ENCODE results near the gene TOP2A. TPM values are rescaled to one million over a fixed set of nuclear protein-coding genes. Genes with fewer than 3 reads are reported as not detected.
A peak's percentile ranks its signal among the peaks of the same experiment; 100 is the strongest.

TOP2A gene
- total RNA-seq, 2 donors from 2014 or later, result 324 to 425 TPM

GRCh38 chr17:40351359-40352236 is 66.1 kb downstream of the TOP2A start:
- Mint-ChIP-seq H3K36me3 (ENCODE audit: insufficient read depth in 2 of 2) (no peaks in the 10 kb centered on the region), H3K4me1 (ENCODE audit: low read depth) (peaks cover 29% of the 10 kb centered on the region), H3K27ac (no peak overlapping the region), H3K9me3 (no peaks in the 10 kb centered on the region), H3K4me3 (no peak overlapping the region), H3K27me3 (ENCODE audit: low read depth) (no peaks in the 10 kb centered on the region)
- no peak for ATAC-seq (replicated peaks in 1 of 2)
- DNase-seq, result no peak

- H3K4me1 Mint-ChIP-seq (ENCODE audit: low read depth), result peaks cover 35% of the 10 kb centered on the region
- DNase-seq (no peak), ATAC-seq (replicated peaks in 1 of 2) (no peak)
- no peaks in the 10 kb centered on the region for H3K9me3 Mint-ChIP-seq
- no peak overlapping the region for H3K4me3 Mint-ChIP-seq
- no peak overlapping the region for H3K27ac Mint-ChIP-seq
- H3K36me3 Mint-ChIP-seq (ENCODE audit: insufficient read depth in 2 of 2), result no peaks in the 10 kb centered on the region
- no peaks in the 10 kb centered on the region for H3K27me3 Mint-ChIP-seq (ENCODE audit: low read depth)
These were observed 66.9 kb downstream of the TOP2A start for GRCh38 chr17:40350689-40351358.

GRCh38 chr17:40349895-40350688 is 67.6 kb downstream of the TOP2A start:
- DNase-seq (no peak), ATAC-seq (replicated peaks in 1 of 2) (no peak)
- Mint-ChIP-seq H3K4me3 (no peak overlapping the region), H3K9me3 (no peaks in the 10 kb centered on the region), H3K4me1 (ENCODE audit: low read depth) (peaks cover 43% of the 10 kb centered on the region), H3K27ac (no peak overlapping the region), H3K36me3 (ENCODE audit: insufficient read depth in 2 of 2) (no peaks in the 10 kb centered on the region), H3K27me3 (ENCODE audit: low read depth) (no peaks in the 10 kb centered on the region)

- Mint-ChIP-seq H3K27me3 (ENCODE audit: low read depth) (no peaks in the 10 kb centered on the region), H3K36me3 (ENCODE audit: insufficient read depth in 2 of 2) (no peaks in the 10 kb centered on the region), H3K9me3 (no peaks in the 10 kb centered on the region), H3K27ac (peak overlapping the region; percentile 9), H3K4me1 (ENCODE audit: low read depth) (peaks cover 49% of the 10 kb centered on the region), H3K4me3 (no peak overlapping the region)
- no peak for ATAC-seq (replicated peaks in 1 of 2)
- DNase-seq, result no peak
These were observed 68.2 kb downstream of the TOP2A start for GRCh38 chr17:40349477-40349894.

GRCh38 chr17:40348562-40349476 is 68.9 kb downstream of the TOP2A start:
- no peak for ATAC-seq (replicated peaks in 1 of 2)
- H3K4me1 Mint-ChIP-seq (ENCODE audit: low read depth), result peaks cover 52% of the 10 kb centered on the region
- no peak overlapping the region for H3K4me3 Mint-ChIP-seq
- H3K27ac Mint-ChIP-seq, result peak overlapping the region; percentile 9
- no peaks in the 10 kb centered on the region for H3K36me3 Mint-ChIP-seq (ENCODE audit: insufficient read depth in 2 of 2)
- H3K9me3 Mint-ChIP-seq, result no peaks in the 10 kb centered on the region
- H3K27me3 Mint-ChIP-seq (ENCODE audit: low read depth), result no peaks in the 10 kb centered on the region
- DNase-seq, result no peak

- DNase-seq, result no peak
- no peaks in the 10 kb centered on the region for H3K9me3 Mint-ChIP-seq
- no peaks in the 10 kb centered on the region for H3K27me3 Mint-ChIP-seq (ENCODE audit: low read depth)
- H3K27ac Mint-ChIP-seq, result no peak overlapping the region
- no peak overlapping the region for H3K4me3 Mint-ChIP-seq
- ATAC-seq (replicated peaks in 1 of 2), result no peak
- H3K36me3 Mint-ChIP-seq (ENCODE audit: insufficient read depth in 2 of 2), result no peaks in the 10 kb centered on the region
- H3K4me1 Mint-ChIP-seq (ENCODE audit: low read depth), result peaks cover 59% of the 10 kb centered on the region
These were observed 69.6 kb downstream of the TOP2A start for GRCh38 chr17:40348136-40348504.

GRCh38 chr17:40347319-40348135 is 70.2 kb downstream of the TOP2A start:
- no peak for ATAC-seq (replicated peaks in 1 of 2)
- H3K27me3 Mint-ChIP-seq (ENCODE audit: low read depth), result no peaks in the 10 kb centered on the region
- H3K4me3 Mint-ChIP-seq, result no peak overlapping the region
- no peaks in the 10 kb centered on the region for H3K36me3 Mint-ChIP-seq (ENCODE audit: insufficient read depth in 2 of 2)
- H3K9me3 Mint-ChIP-seq, result no peaks in the 10 kb centered on the region
- DNase-seq, result no peak
- H3K27ac Mint-ChIP-seq, result no peak overlapping the region
- H3K4me1 Mint-ChIP-seq (ENCODE audit: low read depth), result peaks cover 59% of the 10 kb centered on the region

- Mint-ChIP-seq H3K4me3 (no peak overlapping the region), H3K9me3 (no peaks in the 10 kb centered on the region), H3K27ac (no peak overlapping the region), H3K4me1 (ENCODE audit: low read depth) (peaks cover 55% of the 10 kb centered on the region), H3K36me3 (ENCODE audit: insufficient read depth in 2 of 2) (no peaks in the 10 kb centered on the region), H3K27me3 (ENCODE audit: low read depth) (no peaks in the 10 kb centered on the region)
- ATAC-seq (replicated peaks in 1 of 2), result no peak
- no peak for DNase-seq
These were observed 70.9 kb downstream of the TOP2A start for GRCh38 chr17:40346765-40347158.

- Mint-ChIP-seq H3K27ac (peak overlapping the region; percentile 75), H3K27me3 (ENCODE audit: low read depth) (no peaks in the 10 kb centered on the region), H3K9me3 (no peaks in the 10 kb centered on the region), H3K36me3 (ENCODE audit: insufficient read depth in 2 of 2) (no peaks in the 10 kb centered on the region), H3K4me1 (ENCODE audit: low read depth) (peaks cover 57% of the 10 kb centered on the region), H3K4me3 (peak overlapping the region; percentile 47 to 80)
- DNase-seq (no peak), ATAC-seq (replicated peaks in 1 of 2) (no peak)
These were observed 71.5 kb downstream of the TOP2A start for GRCh38 chr17:40345994-40346764.

- peak in 1 of 2 donors; percentile 10 for ATAC-seq (replicated peaks in 1 of 2)
- Mint-ChIP-seq H3K27ac (no peak overlapping the region), H3K36me3 (ENCODE audit: insufficient read depth in 2 of 2) (no peaks in the 10 kb centered on the region), H3K27me3 (ENCODE audit: low read depth) (no peaks in the 10 kb centered on the region), H3K9me3 (no peaks in the 10 kb centered on the region), H3K4me1 (ENCODE audit: low read depth) (peaks cover 63% of the 10 kb centered on the region), H3K4me3 (peak overlapping the region; percentile 56 to 80)
- DNase-seq, result peak in 1 of 2 donors; percentile 46
These were observed 72.3 kb downstream of the TOP2A start for GRCh38 chr17:40345161-40345993.

Measured in activated T-cell treated with anti-CD3 and anti-CD28 coated beads, Interleukin-2, amount 50 U/mL, for 72 hours (primary cell).